HepG2 (cell line): Measurements from ENCODE around the gene HARBI1. TPM values are rescaled to one million over a fixed set of nuclear protein-coding genes. Genes with fewer than 3 reads are reported as not detected.

Experiments
- AHDC1 ChIP-seq: sonication (generic); formaldehyde crosslinking; IDR thresholded peaks from 2 replicates; pipeline ENCODE4 v1.5.1; 2020; ENCODE audit warnings: mild to moderate bottlenecking, missing genetic modification reagents, borderline replicate concordance
- CREB1 ChIP-seq, 2 experiments: fragments of 450-650 bp in 1 of 2; IDR thresholded peaks; 2 replicates each; pipeline ENCODE4 v1.6.1; 2016 to 2017; ENCODE audit warnings: control low read depth in 1 of 2, mild to moderate bottlenecking in 1 of 2, missing compliant biosample characterization in 1 of 2, missing genetic modification characterization in 1 of 2
- DDIT3 ChIP-seq: sonication (generic); formaldehyde crosslinking; IDR thresholded peaks from 2 replicates; pipeline ENCODE4 v1.4.0; 2020; ENCODE audit warnings: mild to moderate bottlenecking, missing genetic modification reagents
- HOXD1 ChIP-seq: sonication (generic); formaldehyde crosslinking; IDR thresholded peaks from 2 replicates; pipeline ENCODE4 v1.5.0; 2020; ENCODE audit warnings: missing genetic modification reagents
- KDM6A ChIP-seq: IDR thresholded peaks from 2 replicates; pipeline ENCODE4 v1.6.1; 2016; ENCODE audit warnings: low read depth
- NFE2L1 ChIP-seq: sonication (generic); formaldehyde crosslinking; IDR thresholded peaks from 2 replicates; pipeline ENCODE4 v1.4.0; 2020; ENCODE audit warnings: missing genetic modification reagents, mild to moderate bottlenecking, borderline replicate concordance
- PHF5A ChIP-seq: IDR thresholded peaks from one replicate; pipeline ENCODE4 v1.6.1; 2018; ENCODE audit warnings: low read depth, missing genetic modification reagents; ENCODE audit not compliant: unreplicated experiment
- RFX3 ChIP-seq: IDR thresholded peaks from 2 replicates; pipeline ENCODE4 v1.6.1; 2016; ENCODE audit warnings: missing biosample characterization, missing genetic modification reagents
- SMARCE1 ChIP-seq: fragments of 450-650 bp; IDR thresholded peaks from 2 replicates; pipeline ENCODE4 v1.6.1; 2017; ENCODE audit warnings: borderline replicate concordance
- SUZ12 ChIP-seq: fragments of 150-350 bp; IDR thresholded peaks from 2 replicates; pipeline ENCODE4 v1.6.1; 2014; ENCODE audit warnings: low read depth, low read length
- ZNF121 ChIP-seq: sonication (generic); formaldehyde crosslinking; IDR thresholded peaks from 2 replicates; pipeline ENCODE4 v1.5.0; 2020; ENCODE audit warnings: mild to moderate bottlenecking, missing genetic modification reagents
- ZNF280B ChIP-seq: sonication (generic); formaldehyde crosslinking; IDR thresholded peaks from 2 replicates; pipeline ENCODE4 v1.5.0; 2020; ENCODE audit warnings: missing genetic modification reagents, mild to moderate bottlenecking, borderline replicate concordance
- ZNF343 ChIP-seq: sonication (generic); formaldehyde crosslinking; IDR thresholded peaks from 2 replicates; pipeline ENCODE4 v1.4.0; 2020; ENCODE audit warnings: mild to moderate bottlenecking, missing genetic modification reagents
- ZNF616 ChIP-seq: sonication (generic); formaldehyde crosslinking; IDR thresholded peaks from 2 replicates; pipeline ENCODE4 v1.5.0; 2020; ENCODE audit warnings: low read depth, mild to moderate bottlenecking, missing genetic modification reagents
- ZNF639 ChIP-seq: conservative IDR thresholded peaks from 2 replicates; pipeline ENCODE4 v1.6.1; 2018; ENCODE audit warnings: missing genetic modification reagents
- ZNF772 ChIP-seq: sonication (generic); formaldehyde crosslinking; IDR thresholded peaks from 2 replicates; pipeline ENCODE4 v1.5.0; 2020; ENCODE audit warnings: mild to moderate bottlenecking, missing genetic modification reagents
- ZNF83 ChIP-seq: sonication (generic); formaldehyde crosslinking; IDR thresholded peaks from 2 replicates; pipeline ENCODE4 v1.4.0; 2020; ENCODE audit warnings: missing genetic modification reagents, mild to moderate bottlenecking, borderline replicate concordance
- polyA plus RNA-seq, 8 experiments: library from polyadenylated mRNA; depleted of rRNA in 3 of 8; stranded (reverse) in 7 of 8; unstranded in 1 of 8; fragments of >200 nt; fragmentation: Illumina TruSeq in 4 of 8; extraction: Trizol in 4 of 8; gene quantifications; 2 replicates each; pipeline versions ENCODE4 v1.2.1 to v1.2.3, GENCODE V29; 2011 to 2016; ENCODE audit warnings: low read depth in 4 of 8, missing spikeins in 1 of 8, mixed read lengths in 1 of 8; ENCODE audit not compliant: insufficient read depth in 1 of 8
- total RNA-seq, 5 experiments: library from RNA; depleted of rRNA; stranded (reverse); fragments of >200 nt; fragmentation: Illumina TruSeq; extraction: Trizol; gene quantifications; 2 replicates each; pipeline ENCODE4 v1.2.3, GENCODE V29; 2016; ENCODE audit warnings: low read depth in 1 of 5
- TF ChIP-seq, protein P1 (sequence below): sonication (generic); formaldehyde crosslinking; IDR thresholded peaks from 2 replicates; pipeline ENCODE4 v1.4.0; 2020; ENCODE audit warnings: missing genetic modification reagents, borderline replicate concordance

The HARBI1 gene
- total and polyA plus RNA-seq, 2 of the 13 experiments (the other 11 are each of a cell fraction or from before 2014, with no cell fraction given), result 2.5 to 4.8 TPM

- TF ChIP-seq AHDC1 (CRISPR knock-in tag) (peak; percentile 92; the same call in 1 of the 2 replicates), ZNF83 (CRISPR knock-in tag) (no peak), ZNF280B (CRISPR knock-in tag) (no peak), ZNF639 (peak; percentile 29; the same call in 1 of the 2 replicates), SUZ12 (no peak), ZNF343 (CRISPR knock-in tag) (0 out of 2 replicates have a peak, but pooled peaks have one; percentile 58), KDM6A (CRISPR knock-in tag) (no peak), ZNF772 (CRISPR knock-in tag) (no peak), ZNF121 (CRISPR knock-in tag) (no peak), SMARCE1 (no peak), HOXD1 (CRISPR knock-in tag) (0 out of 2 replicates have a peak, but pooled peaks have one; percentile 48), DDIT3 (no peak; the same call in 1 of the 2 replicates), NFE2L1 (CRISPR knock-in tag) (no peak), RFX3 (CRISPR knock-in tag) (no peak), ZNF616 (CRISPR knock-in tag) (no peak), CREB1 (IDR thresholded peaks at IDR 0.05) (peak; percentile 71), CREB1 (CRISPR knock-in tag; IDR thresholded peaks at IDR 0.05) (peak; percentile 83), PHF5A (CRISPR knock-in tag) (peak; percentile 79)
- TF ChIP-seq, protein P1, sequence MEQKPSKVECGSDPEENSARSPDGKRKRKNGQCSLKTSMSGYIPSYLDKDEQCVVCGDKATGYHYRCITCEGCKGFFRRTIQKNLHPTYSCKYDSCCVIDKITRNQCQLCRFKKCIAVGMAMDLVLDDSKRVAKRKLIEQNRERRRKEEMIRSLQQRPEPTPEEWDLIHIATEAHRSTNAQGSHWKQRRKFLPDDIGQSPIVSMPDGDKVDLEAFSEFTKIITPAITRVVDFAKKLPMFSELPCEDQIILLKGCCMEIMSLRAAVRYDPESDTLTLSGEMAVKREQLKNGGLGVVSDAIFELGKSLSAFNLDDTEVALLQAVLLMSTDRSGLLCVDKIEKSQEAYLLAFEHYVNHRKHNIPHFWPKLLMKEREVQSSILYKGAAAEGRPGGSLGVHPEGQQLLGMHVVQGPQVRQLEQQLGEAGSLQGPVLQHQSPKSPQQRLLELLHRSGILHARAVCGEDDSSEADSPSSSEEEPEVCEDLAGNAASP (CRISPR knock-in tag), result peak; percentile 8; the same call in 1 of the 2 replicates
These were observed 62.5 kb downstream of the HARBI1 start (continued) for GRCh38 chr11:46554213-46555147.
